Heart right ventricle (tissue), 16 donors: Measurements from ENCODE around the gene MAD2L2. TPM values are rescaled to one million over a fixed set of nuclear protein-coding genes. Genes with fewer than 3 reads are reported as not detected.
A peak's percentile ranks its signal among the peaks of the same experiment; 100 is the strongest.

Experiments used
- ATAC-seq, 8 donors: fragments of 200-7000 bp; cut with Tn5 transposase; one replicate each; pipeline ENCODE4 v1.9.1; 2020; ENCODE audit warnings: mild to moderate bottlenecking in 8 of 8, moderate library complexity in 8 of 8, moderate number of reproducible peaks in 1 of 8
- DNase-seq, 2 donors: peaks; one replicate each; pipeline ENCODE4 v3.0.0-alpha.2; 2020
- H3K27ac ChIP-seq, 10 donors: fragments of 200-600 bp; sonication (generic) in 2 of 10; one replicate each; pipeline versions ENCODE4 v1.5.0 to v1.8.0; 2020 to 2022; ENCODE audit warnings: mild to moderate bottlenecking in 3 of 10
- H3K27me3 ChIP-seq, 7 donors: fragments of 200-600 bp; one replicate each; pipeline ENCODE4 v1.8.0; 2021 to 2022; ENCODE audit warnings: mild to moderate bottlenecking in 2 of 7
- H3K36me3 ChIP-seq, 9 donors: fragments of 200-600 bp; sonication (generic) in 1 of 9; one replicate each; pipeline versions ENCODE4 v1.5.0 to v1.8.0; 2020 to 2022; ENCODE audit warnings: mild to moderate bottlenecking in 2 of 9
- H3K4me1 ChIP-seq, 9 donors: fragments of 200-600 bp; sonication (generic) in 1 of 9; one replicate each; pipeline versions ENCODE4 v1.5.0 to v1.8.0; 2020 to 2022; ENCODE audit warnings: mild to moderate bottlenecking in 4 of 9
- H3K4me3 ChIP-seq, 10 donors: fragments of 200-600 bp; sonication (generic) in 2 of 10; one replicate each; pipeline versions ENCODE4 v1.5.0 to v1.8.0; 2020 to 2022; ENCODE audit warnings: mild to moderate bottlenecking in 7 of 10, moderate library complexity in 2 of 10
- H3K9me3 ChIP-seq, 11 donors: fragments of 200-600 bp in 10 of 11; sonication (generic) in 2 of 11; one replicate each; pipeline versions ENCODE4 v1.5.0 to v1.8.0; 2013 to 2022; ENCODE audit warnings: mild to moderate bottlenecking in 2 of 11, control low read depth in 1 of 11, moderate library complexity in 1 of 11
- WGBS, 2 donors: extraction: QIAGEN DNeasy Blood & Tissue Kit; methylation state at CpG; one replicate each; pipeline ENCODE4 v1.1.7; 2013; ENCODE audit warnings: inconsistent platforms in 1 of 2; 5-methylcytosine and 5-hydroxymethylcytosine counted together
- intact Hi-C, 10 donors: fragments of 100-400 bp; cut with DNase I; formaldehyde crosslinking; loops; one replicate each; pipeline versions ENCODE4 v1.11.1 to v1.14.2; 2022
- polyA plus RNA-seq, 2 donors: library from polyadenylated mRNA; stranded (reverse); fragments of 200-250 nt; gene quantifications; one replicate each; pipeline ENCODE4 v1.2.3, GENCODE V29; 2013
- total RNA-seq, 10 donors: library from RNA; stranded (reverse); fragmentation: NEBNext Ultra II Directional in 3 of 10; extraction: Animal tissue kit (Norgen Biotek cat#: 25700) in 3 of 10; gene quantifications; one replicate each; pipeline versions ENCODE4 v1.2.1 to v1.2.4, GENCODE V29; 2021 to 2023
- TF ChIP-seq, protein P1 (sequence below), 9 donors: fragments of 200-600 bp; sonication (generic) in 2 of 9; IDR thresholded peaks; one replicate each; pipeline versions ENCODE4 v1.5.0 to v1.8.0; 2021 to 2022; ENCODE audit warnings: antibody characterized with exemption in 9 of 9, mild to moderate bottlenecking in 5 of 9, moderate library complexity in 1 of 9
- donor health status: Arrhythmogenic right ventricular cardiomyopathy.
- donor health status: ischemic (EF 13 %, LVEDD 7.1; RV severe dilation, severe dysfunction).
- donor health status: healthy with polysubstance abuse.
- donor health status: DM: no; HTN: yes; CAD: no.
- donor health status: DM: no; HTN: no; CAD: no.
- donor health status: ischemic (EF 25% LVEDD 6.9; RV normal size, moderate dysfunction).
- donor health status: ischemic (EF 25% LVEDD 5.7; RV mildly dilated, moderate dysfunction).
- donor health status: healthy.
- donor health status: DM: yes; HTN: yes; CAD: no.
- donor health status: Ischemic cardiomyopathy.
- donor health status: ischemic (EF 35%, LVEDD 5.7; RV mildly dilated, moderate dysfunction).
- donor health status: nonischemic (EF 11% LVEDD 7.7; RV severe dilation, severe dysfunction).
- donor health status: DM: yes; HTN: yes; CAD: no.
- donor health status: PGD.
- donor health status: ischemic (EF 29% LVEDD 5.4; RV normal size, mild dysfunction).
- donor health status: nonischemic (EF 23%, LVEDD 6.1; RV moderate dilation, normal function).

The MAD2L2 gene
- total and polyA plus RNA-seq, 12 donors, result 10.9 to 59.0 (median 17.0) TPM

DNA sequence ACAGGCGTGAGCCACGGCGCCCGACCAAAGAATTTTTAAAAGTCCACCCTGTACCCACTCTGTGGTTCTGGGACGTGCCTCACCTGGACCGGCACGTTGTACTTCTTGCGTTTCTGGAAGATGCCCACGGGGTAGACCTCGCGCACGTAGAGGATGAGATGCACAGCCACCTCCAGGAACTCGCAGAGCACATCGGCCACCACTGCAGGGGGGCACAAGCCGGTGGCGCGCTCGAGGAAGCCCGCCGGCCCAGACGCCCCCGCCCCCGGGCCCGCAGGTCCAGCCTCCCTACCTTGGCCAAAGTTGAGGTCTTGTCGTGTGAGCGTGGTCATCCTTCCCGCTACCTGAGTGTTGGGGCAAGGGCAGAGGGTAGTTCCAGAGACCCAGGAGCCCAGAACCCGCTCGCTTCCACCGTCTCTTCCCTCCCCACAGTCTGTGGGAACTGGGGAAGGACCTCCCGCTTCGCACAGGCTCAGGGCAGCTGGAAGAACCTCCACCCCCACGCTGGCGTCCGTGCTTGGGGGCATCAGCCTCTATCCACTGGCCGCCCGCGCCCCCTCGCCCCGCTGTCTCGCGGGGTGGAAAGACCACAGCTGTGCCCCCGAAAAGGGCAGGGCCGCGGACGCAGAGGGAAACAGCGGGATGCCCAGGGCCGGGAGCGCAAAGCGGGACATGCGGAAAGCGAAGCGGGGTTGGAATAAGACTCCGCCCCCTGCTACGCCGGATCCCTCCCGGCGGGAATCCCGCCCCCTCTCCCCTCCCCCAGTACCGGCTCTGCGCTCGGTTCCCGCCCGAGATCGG is 478 bp downstream of the MAD2L2 start:
- intact Hi-C loops, result loop anchor here in 2 of 10 donors (5.0 kb wide), 1 partner anchor 37 kb away; no protein-coding TSS in a partner anchor
- 12 to 15% methylated on average over 60 to 65 of the region's 65 CpGs for WGBS, 2 donors
- peak; percentile 18 to 63 (median 30) for ATAC-seq

GRCh38 chr1:11678442-11678841 is 2.5 kb downstream of the MAD2L2 start:
- H3K36me3 ChIP-seq, result peaks cover 0 to 48% (median 18%) of the 10 kb centered on the region in 9 donors
- intact Hi-C loops, result no loop called here
- H3K4me1 ChIP-seq, result peaks cover 3 to 19% (median 17%) of the 10 kb centered on the region in 9 donors
- no peak overlapping the region for H3K4me3 ChIP-seq
- WGBS, 2 donors, result 97 to 100% methylated on average over 2 of the region's 2 CpGs
- no peaks in the 10 kb centered on the region for H3K27me3 ChIP-seq
- H3K9me3 ChIP-seq, result no peaks in the 10 kb centered on the region
- ATAC-seq (no peak), DNase-seq (no peak)
- no peak overlapping the region for H3K27ac ChIP-seq
- TF ChIP-seq, protein P1, sequence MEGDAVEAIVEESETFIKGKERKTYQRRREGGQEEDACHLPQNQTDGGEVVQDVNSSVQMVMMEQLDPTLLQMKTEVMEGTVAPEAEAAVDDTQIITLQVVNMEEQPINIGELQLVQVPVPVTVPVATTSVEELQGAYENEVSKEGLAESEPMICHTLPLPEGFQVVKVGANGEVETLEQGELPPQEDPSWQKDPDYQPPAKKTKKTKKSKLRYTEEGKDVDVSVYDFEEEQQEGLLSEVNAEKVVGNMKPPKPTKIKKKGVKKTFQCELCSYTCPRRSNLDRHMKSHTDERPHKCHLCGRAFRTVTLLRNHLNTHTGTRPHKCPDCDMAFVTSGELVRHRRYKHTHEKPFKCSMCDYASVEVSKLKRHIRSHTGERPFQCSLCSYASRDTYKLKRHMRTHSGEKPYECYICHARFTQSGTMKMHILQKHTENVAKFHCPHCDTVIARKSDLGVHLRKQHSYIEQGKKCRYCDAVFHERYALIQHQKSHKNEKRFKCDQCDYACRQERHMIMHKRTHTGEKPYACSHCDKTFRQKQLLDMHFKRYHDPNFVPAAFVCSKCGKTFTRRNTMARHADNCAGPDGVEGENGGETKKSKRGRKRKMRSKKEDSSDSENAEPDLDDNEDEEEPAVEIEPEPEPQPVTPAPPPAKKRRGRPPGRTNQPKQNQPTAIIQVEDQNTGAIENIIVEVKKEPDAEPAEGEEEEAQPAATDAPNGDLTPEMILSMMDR (IDR thresholded peaks at IDR 0.05), result no peak

More for the DNA sequence above, 478 bp downstream of the MAD2L2 start:
- Histone ChIP-seq H3K4me1 (peaks cover 3 to 19% (median 17%) of the 10 kb centered on the region in 9 donors), H3K4me3 (peak overlapping the region; percentile 58 to 99 (median 82)), H3K27ac (peak overlapping the region; percentile 10 to 96 (median 86)), H3K9me3 (no peaks in the 10 kb centered on the region), H3K27me3 (peaks cover 0 to 5% (median 0%) of the 10 kb centered on the region in 7 donors), H3K36me3 (peaks cover 0 to 28% (median 5%) of the 10 kb centered on the region in 9 donors)
- no peak for DNase-seq
- TF ChIP-seq, protein P1 (IDR thresholded peaks at IDR 0.05), result no peak

DNA sequence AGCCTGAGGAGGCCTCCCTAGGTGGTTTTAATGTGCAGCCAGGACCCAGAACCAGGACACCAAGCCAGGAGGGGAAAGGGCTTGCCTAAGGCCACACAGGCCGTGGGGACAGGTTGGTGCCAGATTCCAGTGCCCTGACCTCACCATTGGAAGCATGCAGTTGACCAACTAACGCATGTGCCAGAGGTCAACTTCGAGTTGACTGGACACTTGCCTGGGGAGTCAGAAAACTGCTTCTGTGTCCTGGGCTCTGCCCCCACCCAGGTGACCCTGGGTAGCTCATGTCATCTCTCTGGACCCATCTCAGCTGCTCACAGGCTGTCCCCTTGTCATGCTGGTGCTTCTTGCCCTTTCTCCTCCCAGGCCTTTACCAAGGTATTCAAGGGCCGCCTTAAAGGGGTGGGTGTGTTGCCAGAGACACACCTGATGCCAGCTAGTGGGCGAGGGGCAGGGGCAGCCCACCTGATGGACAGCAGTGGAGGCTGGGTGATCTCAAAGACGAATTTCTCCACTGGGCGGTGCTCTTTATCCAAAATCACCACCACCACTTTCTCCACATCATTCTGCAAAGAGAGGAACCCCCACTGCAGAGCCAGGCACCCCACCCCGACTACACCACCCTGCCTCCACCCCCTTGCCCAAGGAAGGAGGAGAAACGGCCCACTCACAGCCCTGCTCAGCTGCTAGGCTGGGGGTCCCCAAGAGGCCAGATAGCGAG is 4.4 kb downstream of the MAD2L2 start:
- Histone ChIP-seq H3K9me3 (no peaks in the 10 kb centered on the region), H3K36me3 (peaks cover 0 to 67% (median 21%) of the 10 kb centered on the region in 9 donors), H3K4me1 (peaks cover under 1 to 12% (median 11%) of the 10 kb centered on the region in 9 donors), H3K27ac (no peak overlapping the region), H3K4me3 (no peak overlapping the region), H3K27me3 (no peaks in the 10 kb centered on the region)
- 87 to 90% methylated on average over 10 of the region's 10 CpGs for WGBS, 2 donors
- ATAC-seq (no peak), DNase-seq (no peak)
- intact Hi-C loops, result no loop called here
- TF ChIP-seq, protein P1 (IDR thresholded peaks at IDR 0.05), result no peak

DNA sequence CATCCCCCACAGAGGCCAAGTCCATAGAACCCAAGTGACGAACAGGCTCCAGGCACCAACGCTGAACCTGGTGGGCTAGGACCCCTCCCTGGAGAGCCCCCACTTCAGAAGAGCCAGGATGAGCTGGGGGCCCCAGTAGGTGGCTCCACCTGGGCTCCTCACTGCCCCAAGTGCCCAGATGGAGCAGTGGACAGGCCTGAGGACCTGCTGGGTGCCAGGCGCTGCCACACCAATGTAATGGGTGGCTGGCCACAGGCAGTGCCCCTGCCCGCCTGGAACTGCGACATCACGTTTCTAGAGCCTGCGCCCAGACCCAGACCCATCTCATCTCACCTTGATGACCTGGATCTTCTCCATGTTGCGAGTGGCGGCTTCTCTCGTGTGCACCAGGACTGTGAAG is 5.6 kb downstream of the MAD2L2 start:
- H3K27ac ChIP-seq, result no peak overlapping the region
- H3K27me3 ChIP-seq, result no peaks in the 10 kb centered on the region
- intact Hi-C loops, result no loop called here
- H3K36me3 ChIP-seq, result peaks cover 0 to 73% (median 21%) of the 10 kb centered on the region in 9 donors
- no peaks in the 10 kb centered on the region for H3K9me3 ChIP-seq
- H3K4me1 ChIP-seq, result peaks cover 0 to 11% (median 5%) of the 10 kb centered on the region in 9 donors
- no peak for DNase-seq
- H3K4me3 ChIP-seq, result no peak overlapping the region
- WGBS, 2 donors, result 95 to 96% methylated on average over 10 of the region's 10 CpGs
- no peak for ATAC-seq
- TF ChIP-seq, protein P1 (IDR thresholded peaks at IDR 0.05), result no peak
